K562 (cell line): ENCODE data around the gene AUNIP. TPM values are rescaled to one million over a fixed set of nuclear protein-coding genes. Genes with fewer than 3 reads are reported as not detected.

Experiments used
- ATAC-seq: fragments of 200-7000 bp; cut with Tn5 transposase; 3 replicates; pipeline ENCODE4 v1.9.1; 2020; ENCODE audit warnings: moderate library complexity
- BruUV-seq: library from RNA; stranded (reverse); fragments of 400-500 nt; replicated peaks from 2 replicates; lab custom pipeline; 2021; lab: Mats Ljungman, UMichigan
- CTCF ChIA-PET: fragments of 300-600 bp; formaldehyde crosslinking; extraction: SDS; loops from one replicate; lab custom pipeline; 2021; ENCODE audit warnings: low intra/inter-chr PET ratio; lab: Yijun Ruan, JAX
- POLR2A ChIA-PET: fragments of 300-600, 350-650 bp; sonication (Branson Sonifier 250); formaldehyde crosslinking; extraction: SDS; loops from one replicate; lab custom pipeline; 2021; ENCODE audit warnings: antibody characterized with exemption, inconsistent platforms; lab: Yijun Ruan, JAX
- DNase-seq, 4 experiments: peaks; one replicate each; pipeline versions ENCODE4 v3.0.0 to v3.0.0-alpha.2; 2011 to 2018; ENCODE audit warnings: low spot score in 3 of 4, mixed read lengths in 3 of 4; ENCODE audit errors: extremely low read depth in 1 of 4
- FAIRE-seq: peaks from 2 replicates; lab custom pipeline; 2011; peaks lifted over from hg19 to GRCh38; lab: Jason Lieb, UNC
- H2AFZ ChIP-seq: 2 replicates; pipeline ENCODE4 v1.6.0; 2011; ENCODE audit warnings: low read depth, low read length, control low read depth, inconsistent platforms
- H3K27ac ChIP-seq: fragments of 200-600 bp; 3 replicates; pipeline ENCODE4 v1.8.0; 2011; ENCODE audit warnings: low read depth, mild to moderate bottlenecking, control low read depth, inconsistent platforms, low read length, moderate library complexity, mixed read lengths; ENCODE audit errors: extremely low read depth
- H3K27me3 ChIP-seq, 2 experiments: fragments of 300-600 bp in 1 of 2; 2 replicates in 1 of 2; 3 replicates in 1 of 2; pipeline versions ENCODE4 v1.6.0 to v1.8.0; 2011; ENCODE audit warnings: inconsistent platforms in 2 of 2, low read length in 2 of 2, mild to moderate bottlenecking in 1 of 2, mixed read lengths in 1 of 2, moderate library complexity in 1 of 2; ENCODE audit not compliant: control insufficient read depth in 2 of 2, insufficient read depth in 2 of 2
- H3K36me3 ChIP-seq: fragments of 300-600 bp; 3 replicates; pipeline ENCODE4 v1.8.0; 2011; ENCODE audit warnings: mild to moderate bottlenecking, low read length, inconsistent platforms; ENCODE audit not compliant: control insufficient read depth, insufficient read depth
- H3K4me1 ChIP-seq, 2 experiments: fragments of 200-600 bp in 1 of 2; replicated peaks in 1 of 2; 2 replicates in 1 of 2; 3 replicates in 1 of 2; pipeline versions ENCODE4 v1.5.1 to v1.8.0; 2011; ENCODE audit warnings: inconsistent platforms in 2 of 2, low read length in 2 of 2, mild to moderate bottlenecking in 1 of 2, mixed read lengths in 1 of 2, moderate library complexity in 1 of 2; ENCODE audit not compliant: control insufficient read depth in 2 of 2, insufficient read depth in 2 of 2
- H3K4me2 ChIP-seq: 2 replicates; pipeline ENCODE4 v1.6.1; 2011; ENCODE audit warnings: low read length, control low read depth, inconsistent platforms, mixed read lengths; ENCODE audit not compliant: insufficient read depth
- H3K4me3 ChIP-seq: fragments of 200-600 bp; sonication (generic), shearing (Covaris generic); 2 replicates; pipeline ENCODE4 v1.5.1; 2016; ENCODE audit warnings: control low read depth, inconsistent platforms
- H3K79me2 ChIP-seq: fragments of 200-600 bp; 3 replicates; pipeline ENCODE4 v1.8.0; 2011; ENCODE audit warnings: low read length, inconsistent platforms; ENCODE audit not compliant: control insufficient read depth, insufficient read depth
- H3K9ac ChIP-seq, 2 experiments: 2 replicates each; pipeline versions ENCODE4 v1.6.0 to v1.6.1; 2011; ENCODE audit warnings: low read depth in 2 of 2, low read length in 2 of 2, control low read depth in 1 of 2, inconsistent platforms in 1 of 2, mild to moderate bottlenecking in 1 of 2, mixed read lengths in 1 of 2; ENCODE audit not compliant: insufficient read depth in 1 of 2
- H3K9me1 ChIP-seq: one replicate; pipeline ENCODE4 v1.6.0; 2011; ENCODE audit warnings: inconsistent platforms, mild to moderate bottlenecking, low read length, moderate library complexity; ENCODE audit not compliant: control insufficient read depth, insufficient read depth
- H3K9me3 ChIP-seq: replicated peaks from 2 replicates; pipeline ENCODE4 v1.5.1; 2011; ENCODE audit warnings: low read depth, low read length, inconsistent platforms; ENCODE audit not compliant: control insufficient read depth, insufficient read depth
- H4K20me1 ChIP-seq: replicated peaks from 2 replicates; pipeline ENCODE4 v1.6.1; 2011; ENCODE audit warnings: low read length, inconsistent platforms, mixed read lengths; ENCODE audit not compliant: control insufficient read depth, insufficient read depth
- ATF1 ChIP-seq, 2 experiments: fragments of 450-650 bp in 1 of 2; IDR thresholded peaks; 2 replicates each; pipeline ENCODE4 v1.6.1; 2016; ENCODE audit warnings: missing compliant biosample characterization in 1 of 2, missing genetic modification characterization in 1 of 2
- ATF3 ChIP-seq, 2 experiments: fragments of 450-650 bp in 1 of 2; sonication (generic) in 1 of 2; formaldehyde crosslinking in 1 of 2; IDR thresholded peaks in 1 of 2; conservative IDR thresholded peaks in 1 of 2; 2 replicates each; pipeline versions ENCODE4 v1.6.1 to v1.8.1; 2016 to 2023; ENCODE audit warnings: mild to moderate bottlenecking in 2 of 2, moderate library complexity in 2 of 2, inconsistent platforms in 1 of 2, missing genetic modification reagents in 1 of 2
- CREM ChIP-seq: IDR thresholded peaks from 2 replicates; pipeline ENCODE4 v1.6.1; 2014; ENCODE audit warnings: antibody characterized with exemption, low read depth
- SMARCA4 ChIP-seq: fragments of 450-650 bp; IDR thresholded peaks from 2 replicates; pipeline ENCODE4 v1.6.1; 2016
- ZBTB7A ChIP-seq: IDR thresholded peaks from 2 replicates; pipeline ENCODE4 v1.6.1; 2011; ENCODE audit warnings: low read depth, mild to moderate bottlenecking, low read length, moderate library complexity, borderline replicate concordance; ENCODE audit not compliant: control insufficient read depth
- ZNF583 ChIP-seq: fragments of 250-450 bp; sonication (Bioruptor Pico); IDR thresholded peaks from 2 replicates; pipeline ENCODE4 v1.4.0; 2020
- WGBS: fragments of 100-300 bp; shearing (Covaris generic); methylation state at CpG from one replicate; pipeline ENCODE4 v1.1.6; 2016; ENCODE audit warnings: low coverage, mixed read lengths; ENCODE audit not compliant: insufficient coverage; ENCODE audit errors: missing lambda C conversion rate; 5-methylcytosine and 5-hydroxymethylcytosine counted together
- in situ Hi-C: fragments of 300-500 bp; cut with MboI; formaldehyde crosslinking; loops from 4 replicates; pipeline ENCODE4 v1.15.0; 2018; ENCODE audit warnings: inconsistent platforms, mixed read lengths
- intact Hi-C: fragments of 100-400 bp; cut with micrococcal nuclease; formaldehyde crosslinking; loops from 2 replicates; pipeline ENCODE4 v1.14.2; 2022
- polyA plus RNA-seq, 8 experiments: library from polyadenylated mRNA; depleted of rRNA in 4 of 8; stranded (reverse) in 5 of 8; unstranded in 3 of 8; fragments of >200 nt; fragmentation: Nextera tagmentation in 2 of 8; fragmentation: Illumina TruSeq in 1 of 8; extraction: Ambion mirVana in 2 of 8; extraction: Trizol in 1 of 8; gene quantifications; 2 replicates each; pipeline versions ENCODE4 v1.2.1 to v1.2.3, GENCODE V29; 2011 to 2014; ENCODE audit warnings: inconsistent platforms in 1 of 8, missing spikeins in 1 of 8
- total RNA-seq, 7 experiments: library from RNA; depleted of rRNA in 6 of 7; stranded (reverse); fragments of >200 nt in 6 of 7; fragmentation: Illumina TruSeq in 2 of 7; extraction: Trizol in 2 of 7; gene quantifications; 2 replicates each; pipeline versions ENCODE4 v1.2.1 to v1.2.3, GENCODE V29; 2011 to 2021; ENCODE audit warnings: low replicate concordance in 1 of 7
- TF ChIP-seq, protein P1 (sequence below): fragments of 250-450 bp; sonication (Bioruptor Pico); IDR thresholded peaks from 2 replicates; pipeline ENCODE4 v1.8.0; 2022; ENCODE audit warnings: inconsistent platforms, mild to moderate bottlenecking, moderate library complexity, borderline replicate concordance

The AUNIP gene
- total and polyA plus RNA-seq, 9 of the 15 experiments (the other 6 are each of a cell fraction or from before 2014, with no cell fraction given), result 12.1 to 53.8 (median 47.1) TPM

- peak; percentile 54 for ATAC-seq
- no peak overlapping the region; the same call in 1 of the 2 replicates for H3K4me2 ChIP-seq
Observed at GRCh38 chr1:25869909-25870606, 10.8 kb upstream of the AUNIP start.

More at GRCh38 chr1:25869909-25870606, 10.8 kb upstream of the AUNIP start:
- intact Hi-C loops, result no loop called here
- Histone ChIP-seq H3K27ac (no peak overlapping the region), H3K9ac (peak overlapping the region in 1 of 2 experiments; percentile 54; a peak in 1 of 4 replicates), H3K9me3 (no peaks in the 10 kb centered on the region), H3K9me1 (no peaks in the 10 kb centered on the region), H3K36me3 (no peaks in the 10 kb centered on the region), H4K20me1 (no peaks in the 10 kb centered on the region), H3K4me1 (peaks cover 34 to 36% of the 10 kb centered on the region in 2 experiments), H3K4me3 (no peak overlapping the region), H3K27me3 (no peaks in the 10 kb centered on the region), H3K79me2 (peaks cover 10% of the 10 kb centered on the region; the same call in 2 of the 3 replicates), H2AFZ (no peak overlapping the region)
- CTCF ChIA-PET, result no interaction called here
- POLR2A ChIA-PET, result interaction anchor here (0.6 to 1.6 kb wide), 11 partner anchors 8 to 641 kb away, joined by 3 to 6 read pairs (median 4); no protein-coding TSS in a partner anchor
- FAIRE-seq (peak; percentile 80), DNase-seq (peak; percentile 57 to 69 (median 64))
- in situ Hi-C loops, result no loop called here
- BruUV-seq, result no TSS peak
- TF ChIP-seq ZBTB7A, result 0 out of 2 replicates have a peak, but pooled peaks have one; percentile 55
- no peak for TF ChIP-seq ATF1 (CRISPR knock-in tag; IDR thresholded peaks at IDR 0.05)
- peak; percentile 45 for TF ChIP-seq ATF1 (tag; IDR thresholded peaks at IDR 0.05)
- peak; percentile 50; the same call in 1 of the 2 replicates for TF ChIP-seq CREM
- no peak for TF ChIP-seq ZNF583
- TF ChIP-seq, protein P1, sequence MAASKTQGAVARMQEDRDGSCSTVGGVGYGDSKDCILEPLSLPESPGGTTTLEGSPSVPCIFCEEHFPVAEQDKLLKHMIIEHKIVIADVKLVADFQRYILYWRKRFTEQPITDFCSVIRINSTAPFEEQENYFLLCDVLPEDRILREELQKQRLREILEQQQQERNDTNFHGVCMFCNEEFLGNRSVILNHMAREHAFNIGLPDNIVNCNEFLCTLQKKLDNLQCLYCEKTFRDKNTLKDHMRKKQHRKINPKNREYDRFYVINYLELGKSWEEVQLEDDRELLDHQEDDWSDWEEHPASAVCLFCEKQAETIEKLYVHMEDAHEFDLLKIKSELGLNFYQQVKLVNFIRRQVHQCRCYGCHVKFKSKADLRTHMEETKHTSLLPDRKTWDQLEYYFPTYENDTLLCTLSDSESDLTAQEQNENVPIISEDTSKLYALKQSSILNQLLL (CRISPR knock-in tag), result no peak
- 0 out of 2 replicates have a peak, but pooled peaks have one; percentile 6 for TF ChIP-seq ATF3 (IDR thresholded peaks at IDR 0.05)
- TF ChIP-seq ATF3 (CRISPR knock-in tag; conservative IDR thresholded peaks at IDR 0.05), result no peak
- TF ChIP-seq SMARCA4, result 0 out of 2 replicates have a peak, but pooled peaks have one; percentile 12
- 36% methylated on average over 6 of the region's 6 CpGs for WGBS
